Sigmoid colon (tissue), 3 donors: ENCODE data around the gene KCNJ4.
"Not testable (repeated sequence)": the region's sequence is repeated elsewhere in the genome, so short reads cannot be mapped to it uniquely, and the experiment has no call there.

ENCODE experiments used
- POLR2A ChIP-seq, 2 donors: fragments of 450-650 bp; IDR thresholded peaks; one replicate each; pipeline ENCODE4 v1.6.1; 2016; ENCODE audit warnings: antibody characterized with exemption in 2 of 2, mild to moderate bottlenecking in 2 of 2, moderate library complexity in 2 of 2
- TF ChIP-seq, protein P1 (sequence below), 4 experiments: fragments of 450-650 bp in 3 of 4; fragments of 200-600 bp in 1 of 4; IDR thresholded peaks; one replicate each; pipeline ENCODE4 v1.5.1; 2016 to 2019; ENCODE audit warnings: antibody characterized with exemption in 4 of 4, mild to moderate bottlenecking in 3 of 4, moderate library complexity in 2 of 4

DNA sequence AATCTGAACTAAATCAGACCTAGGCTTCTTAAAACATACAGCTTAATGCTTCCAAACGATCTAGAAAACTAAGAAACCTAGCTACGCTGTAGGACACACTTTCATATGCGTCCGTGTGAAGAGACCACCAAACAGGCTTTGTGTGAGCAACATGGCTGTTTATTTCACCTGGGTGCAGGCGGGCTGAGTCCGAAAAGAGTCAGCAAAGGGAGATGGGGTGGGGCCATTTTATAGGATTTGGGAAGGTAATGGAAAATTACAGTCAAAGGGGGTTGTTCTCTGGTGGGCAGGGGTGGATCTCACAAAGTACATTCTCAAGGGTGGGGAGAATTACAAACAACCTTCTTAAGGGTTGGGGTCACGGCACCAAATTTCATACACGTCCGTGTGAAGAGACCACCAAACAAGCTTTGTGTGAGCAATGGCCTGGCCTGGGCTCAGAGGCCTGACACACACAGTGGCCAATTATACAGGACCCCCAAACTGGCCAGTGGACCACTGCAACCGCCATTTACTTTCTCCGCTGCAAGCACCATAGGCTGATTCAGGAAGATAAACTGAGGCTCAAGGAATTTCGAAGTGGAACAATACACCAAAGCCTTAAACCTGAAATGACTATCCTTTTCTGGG lies 58.4 kb downstream of the KCNJ4 start:
- TF ChIP-seq, protein P1, sequence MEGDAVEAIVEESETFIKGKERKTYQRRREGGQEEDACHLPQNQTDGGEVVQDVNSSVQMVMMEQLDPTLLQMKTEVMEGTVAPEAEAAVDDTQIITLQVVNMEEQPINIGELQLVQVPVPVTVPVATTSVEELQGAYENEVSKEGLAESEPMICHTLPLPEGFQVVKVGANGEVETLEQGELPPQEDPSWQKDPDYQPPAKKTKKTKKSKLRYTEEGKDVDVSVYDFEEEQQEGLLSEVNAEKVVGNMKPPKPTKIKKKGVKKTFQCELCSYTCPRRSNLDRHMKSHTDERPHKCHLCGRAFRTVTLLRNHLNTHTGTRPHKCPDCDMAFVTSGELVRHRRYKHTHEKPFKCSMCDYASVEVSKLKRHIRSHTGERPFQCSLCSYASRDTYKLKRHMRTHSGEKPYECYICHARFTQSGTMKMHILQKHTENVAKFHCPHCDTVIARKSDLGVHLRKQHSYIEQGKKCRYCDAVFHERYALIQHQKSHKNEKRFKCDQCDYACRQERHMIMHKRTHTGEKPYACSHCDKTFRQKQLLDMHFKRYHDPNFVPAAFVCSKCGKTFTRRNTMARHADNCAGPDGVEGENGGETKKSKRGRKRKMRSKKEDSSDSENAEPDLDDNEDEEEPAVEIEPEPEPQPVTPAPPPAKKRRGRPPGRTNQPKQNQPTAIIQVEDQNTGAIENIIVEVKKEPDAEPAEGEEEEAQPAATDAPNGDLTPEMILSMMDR (IDR thresholded peaks at IDR 0.05): not testable (repeated sequence)
- not testable (repeated sequence) for TF ChIP-seq POLR2A (IDR thresholded peaks at IDR 0.05)
